HG03025 (cell line): Measurements from ENCODE around the gene REEP3.

Experiments used
- ATAC-seq: cut with Tn5 transposase; IDR thresholded peaks from one replicate; pipeline ENCODE4 v1.9.1; 2021; ENCODE audit warnings: mild to moderate bottlenecking, moderate library complexity; ENCODE audit not compliant: unreplicated experiment, low FRiP score

REEP3 gene

GRCh38 chr10:63504145-63504881, 16.9 kb upstream of the REEP3 start:
- ATAC-seq = no peak

- ATAC-seq = no peak
These were observed 15.6 kb upstream of the REEP3 start for GRCh38 chr10:63505562-63505961.

DNA sequence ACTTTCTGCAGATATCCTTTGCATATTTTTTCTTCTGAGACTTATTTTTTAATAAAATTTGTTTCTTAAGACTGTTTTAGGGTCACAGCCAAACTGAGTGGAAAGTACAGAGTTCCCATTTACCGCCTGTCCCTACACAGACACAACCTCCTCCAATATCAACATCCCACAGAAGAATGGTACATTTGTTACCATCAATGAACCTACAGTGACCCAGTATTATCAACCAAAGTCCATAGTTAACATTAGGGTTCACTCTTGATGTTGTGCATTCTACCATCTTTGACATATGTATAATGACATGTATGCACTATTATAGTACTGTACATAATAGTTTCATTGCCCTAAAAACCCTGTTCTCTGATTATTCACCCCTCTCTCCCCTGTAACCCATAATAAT, 14.6 kb upstream of the REEP3 start:
- ATAC-seq = no peak

GRCh38 chr10:63515002-63515763, 6.0 kb upstream of the REEP3 start:
- no peak for ATAC-seq

DNA sequence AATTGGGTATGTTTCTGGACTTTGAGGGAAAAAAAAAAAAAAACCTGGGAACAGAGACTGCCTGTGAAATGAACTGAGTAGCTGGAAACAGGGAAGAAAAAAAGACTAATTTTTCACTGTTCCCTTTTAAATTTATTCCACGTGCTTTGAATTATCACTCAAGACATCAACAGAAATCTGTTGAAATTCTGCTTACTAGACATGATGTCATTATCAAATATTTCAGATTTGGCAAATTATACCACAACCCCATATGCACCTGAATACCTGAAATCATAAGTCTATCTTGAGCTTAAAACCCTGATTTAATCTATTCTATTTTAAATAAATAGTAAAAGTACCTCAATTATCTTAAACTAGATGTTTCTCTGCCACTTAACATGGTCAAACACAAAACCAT, 5.0 kb upstream of the REEP3 start:
- no peak for ATAC-seq

- no peak for ATAC-seq
These were observed 2.4 kb upstream of the REEP3 start for GRCh38 chr10:63518690-63519288.

GRCh38 chr10:63521416-63522276, 445 bp downstream of the REEP3 start:
- peak; percentile 78 for ATAC-seq

GRCh38 chr10:63522277-63522687, 1.1 kb downstream of the REEP3 start:
- ATAC-seq = no peak

DNA sequence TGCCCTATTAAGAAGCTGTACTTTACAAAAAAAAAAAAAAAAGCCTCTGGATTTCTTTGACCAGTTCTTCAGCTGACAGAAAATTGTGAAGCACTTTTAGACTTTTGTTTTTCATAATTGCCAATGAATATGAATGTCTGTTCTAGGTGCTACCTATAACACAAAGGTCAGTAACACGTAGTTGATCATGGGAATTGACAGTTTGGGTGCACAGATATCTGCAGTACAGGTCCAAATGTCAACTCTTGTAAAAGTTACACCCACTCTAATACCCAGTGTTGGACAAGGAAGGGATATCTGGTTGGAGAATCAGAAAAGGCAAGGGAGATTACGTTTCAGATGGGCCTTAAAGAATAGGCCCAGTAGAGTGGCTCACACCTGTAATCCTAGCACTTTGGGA, 1.8 kb downstream of the REEP3 start:
- ATAC-seq = no peak

- no peak for ATAC-seq
These were observed 3.8 kb downstream of the REEP3 start for GRCh38 chr10:63525021-63525420.

GRCh38 chr10:63527401-63527800, 6.2 kb downstream of the REEP3 start:
- ATAC-seq = no peak

GRCh38 chr10:63528084-63528744, 7.0 kb downstream of the REEP3 start:
- no peak for ATAC-seq

DNA sequence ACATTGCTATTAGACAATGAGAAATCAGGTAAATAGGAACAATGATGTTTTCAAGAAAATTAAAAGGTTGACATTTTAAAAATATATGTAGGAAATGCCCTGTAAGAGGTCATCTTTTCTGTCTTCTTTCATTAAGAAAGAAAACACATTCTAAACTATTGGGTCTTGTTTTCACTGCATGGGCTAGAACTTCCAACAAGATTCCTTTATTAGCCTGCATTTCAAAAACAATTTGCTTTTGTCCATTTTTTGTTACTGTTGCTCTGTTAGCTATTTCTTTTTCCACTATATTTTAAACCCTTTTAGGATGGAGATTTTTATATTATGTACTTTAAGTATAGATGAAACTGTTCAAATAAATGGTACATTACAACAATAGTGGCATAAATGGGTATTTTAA, 9.2 kb downstream of the REEP3 start:
- no peak for ATAC-seq

DNA sequence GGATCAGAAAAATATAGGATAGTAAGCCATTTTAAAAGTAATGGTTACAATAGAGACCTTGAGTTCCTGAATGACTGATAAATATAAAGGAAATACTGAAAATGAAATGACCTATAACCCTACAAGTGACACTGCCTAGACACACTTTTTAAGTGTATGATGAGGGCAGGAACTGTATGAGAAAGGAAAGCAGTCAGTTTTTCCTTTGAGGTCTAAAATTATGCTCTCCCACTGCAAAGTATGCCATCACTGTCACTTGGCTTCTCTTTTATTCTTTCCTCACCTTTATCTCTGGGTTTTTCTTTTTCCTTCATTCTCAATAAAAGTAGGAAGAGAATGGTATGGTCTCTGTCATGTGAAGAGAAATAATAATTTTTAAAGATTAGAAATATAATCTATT, 13.5 kb downstream of the REEP3 start:
- ATAC-seq = no peak

DNA sequence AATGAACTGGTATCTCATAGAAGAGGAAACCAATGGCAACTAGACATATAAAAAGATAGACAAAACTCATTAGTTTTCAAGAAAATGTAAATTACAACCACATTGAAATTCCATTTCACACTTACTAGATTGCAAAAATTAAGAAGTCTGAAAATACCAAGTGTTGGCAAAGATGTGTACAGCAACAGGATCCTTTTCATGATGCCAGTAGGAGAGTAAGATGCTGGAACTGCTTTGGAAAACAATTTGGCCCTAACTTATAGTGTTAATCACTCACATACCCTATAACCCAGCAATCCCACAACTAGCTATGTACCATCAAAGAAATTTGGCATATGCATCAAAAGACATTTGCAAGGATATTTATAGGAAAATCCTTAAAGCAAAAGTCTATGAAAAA, 15.5 kb downstream of the REEP3 start:
- ATAC-seq = no peak

DNA sequence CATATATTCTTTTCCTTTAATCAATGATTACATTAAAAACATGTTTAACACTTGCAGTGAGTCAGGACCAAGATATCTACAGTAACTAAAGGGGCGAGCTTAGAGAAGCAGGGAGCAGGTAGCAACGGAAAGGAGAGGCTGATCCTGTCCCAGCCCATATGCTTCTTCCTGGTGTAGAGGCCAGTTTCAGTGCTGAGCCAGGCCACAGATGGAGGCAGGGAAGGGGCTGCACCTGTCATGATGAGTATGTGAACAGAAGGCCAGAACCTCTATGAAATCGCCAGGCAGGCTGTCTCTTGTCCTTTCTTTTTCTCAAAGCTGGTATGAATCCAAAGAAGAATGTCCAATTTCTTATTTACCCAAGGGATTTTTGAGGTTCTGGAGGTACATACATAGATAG, 16.3 kb downstream of the REEP3 start:
- ATAC-seq = no peak

- no peak for ATAC-seq
These were observed 18.2 kb downstream of the REEP3 start for GRCh38 chr10:63539377-63539776.

- no peak for ATAC-seq
These were observed 18.8 kb downstream of the REEP3 start for GRCh38 chr10:63539994-63540393.

DNA sequence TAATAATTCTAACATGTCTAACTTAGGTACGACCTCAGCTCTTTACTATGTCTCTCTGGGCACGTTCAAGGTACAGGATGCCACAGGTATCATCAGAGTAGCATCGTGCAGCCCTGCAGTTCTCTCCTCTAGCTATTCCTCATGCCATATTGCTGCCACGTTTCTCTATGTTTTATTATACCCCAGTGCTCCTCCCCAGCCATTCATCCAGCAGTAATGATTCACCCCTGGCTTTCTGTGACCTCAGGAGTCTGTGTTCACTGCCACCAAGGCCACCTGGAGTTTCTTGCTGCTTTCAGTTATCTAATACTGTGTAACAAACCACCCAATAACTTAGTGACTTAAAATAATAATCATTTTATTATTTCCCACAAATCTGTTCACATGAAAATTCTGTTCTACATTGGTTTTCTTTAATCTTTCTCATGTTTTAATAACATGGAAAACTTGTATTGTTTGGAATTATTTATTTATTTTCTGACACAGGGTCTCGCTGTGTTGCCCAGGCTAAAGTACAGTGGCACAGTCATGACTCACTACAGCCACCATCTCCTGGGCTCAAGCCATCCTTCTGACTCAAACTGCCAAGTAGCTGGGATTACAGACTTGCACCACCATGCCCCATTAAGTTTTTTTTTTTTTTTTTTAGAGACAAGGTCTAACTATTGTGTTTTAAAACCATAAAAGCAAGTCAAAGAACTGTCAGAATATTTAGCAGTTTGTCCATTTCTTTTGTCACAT, 21.8 kb downstream of the REEP3 start:
- ATAC-seq = no peak

DNA sequence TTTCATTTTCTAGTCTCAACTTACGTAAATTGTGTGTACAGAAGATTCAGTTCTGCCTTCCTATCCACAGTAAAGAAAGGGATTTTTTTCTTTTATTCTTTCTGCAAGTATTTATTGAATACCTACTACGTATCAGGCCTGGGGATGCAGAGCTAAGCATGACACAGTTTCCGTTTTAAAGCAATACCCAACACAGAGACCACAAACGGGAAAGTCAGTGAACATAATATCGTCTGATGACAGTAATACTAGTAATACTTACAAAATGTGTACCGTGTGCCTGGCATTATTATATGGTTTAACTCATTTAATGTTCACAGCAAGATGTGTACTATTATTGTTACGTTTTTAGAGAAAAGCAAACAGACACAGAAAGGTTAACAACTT, 22.4 kb downstream of the REEP3 start:
- ATAC-seq = no peak
